ENCODE data around the gene RNF39.
A peak's percentile ranks its signal among the peaks of the same experiment; 100 is the strongest.
"Not testable (repeated sequence)": the region's sequence is repeated elsewhere in the genome, so short reads cannot be mapped to it uniquely, and the experiment has no call there.

The RNF39 gene

GRCh38 chr6:30075094-30075789, at the start of gene RNF39:
TSS of gene RNF39 (minus strand) at chr6:30075769. CDS start at chr6:30075585, 184 bp downstream.
- DNase-seq = no peak

GRCh38 chr6:30122515-30122914, 46.9 kb upstream of the RNF39 start:
- DNase-seq = no peak

GRCh38 chr6:30121446-30122366, 46.1 kb upstream of the RNF39 start:
- no peak for DNase-seq

GRCh38 chr6:30118691-30119090, 43.1 kb upstream of the RNF39 start:
- not testable (repeated sequence) for DNase-seq

- no peak for DNase-seq
Observed at GRCh38 chr6:30116724-30117123, 41.2 kb upstream of the RNF39 start.

GRCh38 chr6:30113841-30114240, 38.3 kb upstream of the RNF39 start:
- no peak for DNase-seq

- DNase-seq = no peak
Observed at GRCh38 chr6:30113003-30113759, 37.6 kb upstream of the RNF39 start, which contains the start of gene TRIM31. TSS of gene TRIM31 (minus strand) at chr6:30113090. CDS start at chr6:30112805, 285 bp downstream.

GRCh38 chr6:30112402-30112994, 36.9 kb upstream of the RNF39 start:
- no peak for DNase-seq

- DNase-seq = no peak
Observed at GRCh38 chr6:30111266-30111856, 35.8 kb upstream of the RNF39 start.

- peak; percentile 15 for DNase-seq
Observed at GRCh38 chr6:30104661-30105060, 29.1 kb upstream of the RNF39 start.

- DNase-seq = no peak
Observed at GRCh38 chr6:30103872-30104179, 28.3 kb upstream of the RNF39 start.

GRCh38 chr6:30102970-30103871, 27.7 kb upstream of the RNF39 start:
- DNase-seq = peak; percentile 95

- DNase-seq = no peak
Observed at GRCh38 chr6:30102414-30102969, 26.9 kb upstream of the RNF39 start.

- peak; percentile 84 for DNase-seq
Observed at GRCh38 chr6:30101444-30102413, 26.2 kb upstream of the RNF39 start.

GRCh38 chr6:30100585-30101443, 25.2 kb upstream of the RNF39 start:
- DNase-seq = peak; percentile 15

GRCh38 chr6:30100154-30100553, 24.6 kb upstream of the RNF39 start:
- DNase-seq = no peak

- DNase-seq = peak; percentile 74
Observed at GRCh38 chr6:30097902-30098768, 22.6 kb upstream of the RNF39 start.

- no peak for DNase-seq
Observed at GRCh38 chr6:30096829-30097228, 21.3 kb upstream of the RNF39 start.

Measured in hematopoietic multipotent progenitor cell treated with erythropoietin and hydrocortisone succinate and interleukin-3 and kit ligand, for 6 days (in vitro differentiated cells).